HepG2 (cell line): Measurements from ENCODE around the gene DCUN1D3. TPM values are rescaled to one million over a fixed set of nuclear protein-coding genes. Genes with fewer than 3 reads are reported as not detected.

Experiments used
- BORCS8-MEF2B ChIP-seq: sonication (generic); formaldehyde crosslinking; IDR thresholded peaks from 2 replicates; pipeline ENCODE4 v1.8.0; 2022; ENCODE audit warnings: mild to moderate bottlenecking, missing genetic modification reagents
- KDM2A ChIP-seq: sonication (generic); formaldehyde crosslinking; IDR thresholded peaks from 2 replicates; pipeline ENCODE4 v1.4.0; 2020; ENCODE audit warnings: low read depth, missing genetic modification reagents, borderline replicate concordance
- KIAA2018 ChIP-seq: sonication (generic); formaldehyde crosslinking; IDR thresholded peaks from 2 replicates; pipeline ENCODE4 v1.5.0; 2020; ENCODE audit warnings: mild to moderate bottlenecking, missing genetic modification reagents, borderline replicate concordance
- MAFF ChIP-seq: IDR thresholded peaks from 2 replicates; pipeline ENCODE4 v1.6.1; 2011; ENCODE audit warnings: low read depth, low read length, improper control_type of control experiment
- PITX1 ChIP-seq: sonication (generic); formaldehyde crosslinking; IDR thresholded peaks from 2 replicates; pipeline ENCODE4 v1.5.1; 2020; ENCODE audit warnings: mild to moderate bottlenecking, missing genetic modification reagents
- RARA ChIP-seq: IDR thresholded peaks from 2 replicates; pipeline ENCODE4 v1.6.1; 2016; ENCODE audit warnings: missing genetic modification reagents, missing compliant biosample characterization
- RFX3 ChIP-seq: IDR thresholded peaks from 2 replicates; pipeline ENCODE4 v1.6.1; 2016; ENCODE audit warnings: missing biosample characterization, missing genetic modification reagents
- RNF2 ChIP-seq: fragments of 450-650 bp; conservative IDR thresholded peaks from 2 replicates; pipeline ENCODE4 v1.6.1; 2016; ENCODE audit warnings: low read depth
- RXRA ChIP-seq: sonication (generic); formaldehyde crosslinking; IDR thresholded peaks from 2 replicates; pipeline ENCODE4 v1.5.1; 2020; ENCODE audit warnings: missing genetic modification reagents
- ZIK1 ChIP-seq: sonication (generic); formaldehyde crosslinking; IDR thresholded peaks from 2 replicates; pipeline ENCODE4 v1.5.0; 2020; ENCODE audit warnings: mild to moderate bottlenecking, low read depth, missing genetic modification reagents, borderline replicate concordance
- ZNF510 ChIP-seq: sonication (generic); formaldehyde crosslinking; IDR thresholded peaks from 2 replicates; pipeline ENCODE4 v1.4.0; 2020; ENCODE audit warnings: low read depth, mild to moderate bottlenecking, missing genetic modification reagents
- ZNF576 ChIP-seq: sonication (generic); formaldehyde crosslinking; IDR thresholded peaks from 2 replicates; pipeline ENCODE4 v1.4.0; 2020; ENCODE audit warnings: mild to moderate bottlenecking, missing genetic modification reagents
- ZNF687 ChIP-seq: sonication (generic); formaldehyde crosslinking; IDR thresholded peaks from 2 replicates; pipeline ENCODE4 v1.5.1; 2020; ENCODE audit warnings: mild to moderate bottlenecking, missing genetic modification reagents, moderate library complexity
- ZNF883 ChIP-seq: sonication (generic); formaldehyde crosslinking; IDR thresholded peaks from 2 replicates; pipeline ENCODE4 v1.5.1; 2020; ENCODE audit warnings: mild to moderate bottlenecking, missing genetic modification reagents; ENCODE audit errors: not compliant biosample characterization
- ZSCAN22 ChIP-seq: sonication (generic); formaldehyde crosslinking; IDR thresholded peaks from 2 replicates; pipeline ENCODE4 v1.4.0; 2020; ENCODE audit warnings: mild to moderate bottlenecking, missing genetic modification reagents
- polyA plus RNA-seq, 8 experiments: library from polyadenylated mRNA; depleted of rRNA in 3 of 8; stranded (reverse) in 7 of 8; unstranded in 1 of 8; fragments of >200 nt; fragmentation: Illumina TruSeq in 4 of 8; extraction: Trizol in 4 of 8; gene quantifications; 2 replicates each; pipeline versions ENCODE4 v1.2.1 to v1.2.3, GENCODE V29; 2011 to 2016; ENCODE audit warnings: low read depth in 4 of 8, missing spikeins in 1 of 8, mixed read lengths in 1 of 8; ENCODE audit not compliant: insufficient read depth in 1 of 8
- total RNA-seq, 5 experiments: library from RNA; depleted of rRNA; stranded (reverse); fragments of >200 nt; fragmentation: Illumina TruSeq; extraction: Trizol; gene quantifications; 2 replicates each; pipeline ENCODE4 v1.2.3, GENCODE V29; 2016; ENCODE audit warnings: low read depth in 1 of 5

The DCUN1D3 gene
- total and polyA plus RNA-seq, 2 of the 13 experiments (the other 11 are each of a cell fraction or from before 2014, with no cell fraction given) = 5.0 to 19.3 TPM

- TF ChIP-seq ZNF687 (peak; percentile 91), RNF2 (0 out of 2 replicates have a peak, but pooled peaks have one; percentile 27), KDM2A (peak; percentile 79; the same call in 1 of the 2 replicates), PITX1 (CRISPR knock-in tag) (0 out of 2 replicates have a peak, but pooled peaks have one; percentile 8), ZNF576 (CRISPR knock-in tag) (peak; percentile 95), ZNF510 (CRISPR knock-in tag) (peak; percentile 73), ZNF883 (peak; percentile 95), BORCS8-MEF2B (CRISPR knock-in tag) (no peak), KIAA2018 (CRISPR knock-in tag) (peak; percentile 90; the same call in 1 of the 2 replicates), RFX3 (peak; percentile 71), ZIK1 (CRISPR knock-in tag) (peak; percentile 44; the same call in 1 of the 2 replicates), ZSCAN22 (CRISPR knock-in tag) (no peak), MAFF (peak; percentile 1; the same call in 1 of the 2 replicates), RARA (CRISPR knock-in tag) (peak; percentile 16; the same call in 1 of the 2 replicates), RXRA (CRISPR knock-in tag) (peak; percentile 75; the same call in 1 of the 2 replicates)
Observed at GRCh38 chr16:20900299-20901067, at the start of gene DCUN1D3, which contains the start of gene LYRM1 (continued).
